Lower lobe of right lung (tissue), 2 donors: ENCODE results near the gene ADRB2. TPM values are rescaled to one million over a fixed set of nuclear protein-coding genes. Genes with fewer than 3 reads are reported as not detected.

Experiments
- ATAC-seq, 2 donors: fragments of 200-7000 bp; cut with Tn5 transposase; one replicate each; pipeline ENCODE4 v1.9.1; 2020 to 2022; ENCODE audit warnings: mild to moderate bottlenecking in 2 of 2, moderate library complexity in 2 of 2
- DNase-seq: peaks from one replicate; pipeline ENCODE4 v3.0.0-alpha.2; 2020
- H3K27ac ChIP-seq: fragments of 200-600 bp; one replicate; pipeline ENCODE4 v1.8.0; 2022
- H3K27me3 ChIP-seq: fragments of 200-600 bp; one replicate; pipeline ENCODE4 v1.8.0; 2022; ENCODE audit warnings: low read depth
- H3K36me3 ChIP-seq: fragments of 200-600 bp; one replicate; pipeline ENCODE4 v1.8.0; 2022; ENCODE audit warnings: mild to moderate bottlenecking
- H3K4me1 ChIP-seq: fragments of 200-600 bp; one replicate; pipeline ENCODE4 v1.8.0; 2022
- H3K4me3 ChIP-seq: fragments of 200-600 bp; one replicate; pipeline ENCODE4 v1.8.0; 2022; ENCODE audit warnings: mild to moderate bottlenecking
- H3K9me3 ChIP-seq: fragments of 200-600 bp; one replicate; pipeline ENCODE4 v1.8.0; 2022
- intact Hi-C: fragments of 100-400 bp; cut with DNase I; formaldehyde crosslinking; loops from one replicate; pipeline ENCODE4 v1.11.0; 2022
- total RNA-seq: library from RNA; stranded (reverse); fragmentation: NEBNext Ultra II Directional; extraction: Animal tissue kit (Norgen Biotek cat#: 25700); gene quantifications from one replicate; pipeline ENCODE4 v1.2.1, GENCODE V29; 2021
- TF ChIP-seq, protein P1 (sequence below): fragments of 200-600 bp; IDR thresholded peaks from one replicate; pipeline ENCODE4 v1.8.0; 2022; ENCODE audit warnings: antibody characterized with exemption, mild to moderate bottlenecking
- donor health status: DM: no; HTN: yes; CAD: no; lungs with severe emphysema.

Gene ADRB2
- total RNA-seq, 1 donor from 2014 or later, result 26.4 TPM

DNA sequence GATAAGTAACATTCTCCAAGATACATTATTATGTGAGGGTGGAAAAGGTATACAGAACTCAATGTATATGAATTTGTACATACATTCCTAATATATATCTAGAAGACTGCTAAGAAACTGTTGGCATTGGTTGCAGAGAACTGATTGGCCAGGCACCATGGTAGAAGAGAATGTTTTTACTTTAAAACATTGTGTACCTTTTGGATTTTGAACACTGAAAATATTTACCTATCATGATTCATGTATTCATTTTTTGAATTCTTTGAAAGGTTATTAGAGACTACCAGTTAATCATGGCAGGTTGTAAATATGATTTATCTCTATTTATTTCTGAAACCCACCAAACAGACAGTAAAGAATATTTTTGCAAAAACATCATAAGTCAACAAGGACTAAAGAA is 41.2 kb upstream of the ADRB2 start:
- ATAC-seq (no peak), DNase-seq (no peak)
- no peak overlapping the region for H3K27ac ChIP-seq
- intact Hi-C loops, result no loop called here
- no peaks in the 10 kb centered on the region for H3K4me1 ChIP-seq
- TF ChIP-seq, protein P1, sequence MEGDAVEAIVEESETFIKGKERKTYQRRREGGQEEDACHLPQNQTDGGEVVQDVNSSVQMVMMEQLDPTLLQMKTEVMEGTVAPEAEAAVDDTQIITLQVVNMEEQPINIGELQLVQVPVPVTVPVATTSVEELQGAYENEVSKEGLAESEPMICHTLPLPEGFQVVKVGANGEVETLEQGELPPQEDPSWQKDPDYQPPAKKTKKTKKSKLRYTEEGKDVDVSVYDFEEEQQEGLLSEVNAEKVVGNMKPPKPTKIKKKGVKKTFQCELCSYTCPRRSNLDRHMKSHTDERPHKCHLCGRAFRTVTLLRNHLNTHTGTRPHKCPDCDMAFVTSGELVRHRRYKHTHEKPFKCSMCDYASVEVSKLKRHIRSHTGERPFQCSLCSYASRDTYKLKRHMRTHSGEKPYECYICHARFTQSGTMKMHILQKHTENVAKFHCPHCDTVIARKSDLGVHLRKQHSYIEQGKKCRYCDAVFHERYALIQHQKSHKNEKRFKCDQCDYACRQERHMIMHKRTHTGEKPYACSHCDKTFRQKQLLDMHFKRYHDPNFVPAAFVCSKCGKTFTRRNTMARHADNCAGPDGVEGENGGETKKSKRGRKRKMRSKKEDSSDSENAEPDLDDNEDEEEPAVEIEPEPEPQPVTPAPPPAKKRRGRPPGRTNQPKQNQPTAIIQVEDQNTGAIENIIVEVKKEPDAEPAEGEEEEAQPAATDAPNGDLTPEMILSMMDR, result no peak
- H3K36me3 ChIP-seq, result no peaks in the 10 kb centered on the region
- no peak overlapping the region for H3K4me3 ChIP-seq
- no peaks in the 10 kb centered on the region for H3K9me3 ChIP-seq
- H3K27me3 ChIP-seq, result no peaks in the 10 kb centered on the region

DNA sequence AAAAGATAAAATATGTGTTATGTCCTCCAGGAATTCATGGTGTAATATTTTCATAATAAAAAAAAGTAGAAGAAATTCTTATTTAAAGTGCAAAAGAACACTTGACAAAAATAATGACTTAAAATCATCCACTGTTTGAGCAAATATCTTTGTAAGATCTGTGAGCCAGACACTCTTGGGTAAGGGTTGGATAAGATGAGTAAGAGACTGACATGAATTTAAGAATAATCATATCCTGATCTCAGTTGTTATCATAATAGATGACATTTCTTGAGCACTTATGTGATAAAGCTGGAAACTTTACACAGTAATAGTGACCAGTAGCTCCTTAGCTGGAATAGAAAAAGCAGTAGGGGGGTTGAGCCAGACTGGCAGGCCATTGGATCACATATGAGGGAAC is 40.0 kb upstream of the ADRB2 start:
- Histone ChIP-seq H3K4me3 (no peak overlapping the region), H3K9me3 (no peaks in the 10 kb centered on the region), H3K27ac (no peak overlapping the region), H3K36me3 (no peaks in the 10 kb centered on the region), H3K4me1 (no peaks in the 10 kb centered on the region), H3K27me3 (no peaks in the 10 kb centered on the region)
- ATAC-seq (no peak), DNase-seq (no peak)
- intact Hi-C loops, result no loop called here
- TF ChIP-seq, protein P1, result no peak

DNA sequence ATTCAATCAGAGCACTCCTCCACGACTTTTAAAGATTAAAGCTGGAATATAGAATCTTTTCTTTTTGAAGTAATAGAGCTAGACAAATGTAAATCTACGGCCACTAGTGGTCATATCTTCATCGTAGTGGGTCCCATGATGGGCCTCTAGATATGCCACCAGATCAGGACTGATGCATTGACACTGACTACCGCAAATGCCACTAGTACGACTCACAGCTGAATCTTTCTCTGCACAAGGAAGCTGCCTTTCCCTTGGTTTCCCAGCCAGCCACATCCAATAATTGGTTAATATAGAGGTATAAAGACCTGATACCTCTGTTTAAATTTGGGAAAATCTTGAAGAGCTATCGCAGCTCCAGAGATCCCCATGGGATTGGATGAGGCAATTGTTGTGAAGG is 37.8 kb upstream of the ADRB2 start:
- H3K36me3 ChIP-seq, result no peaks in the 10 kb centered on the region
- TF ChIP-seq, protein P1, result no peak
- no peak overlapping the region for H3K27ac ChIP-seq
- H3K4me1 ChIP-seq, result no peaks in the 10 kb centered on the region
- no peak for DNase-seq
- intact Hi-C loops, result no loop called here
- no peaks in the 10 kb centered on the region for H3K9me3 ChIP-seq
- no peaks in the 10 kb centered on the region for H3K27me3 ChIP-seq
- H3K4me3 ChIP-seq, result no peak overlapping the region
- ATAC-seq, result no peak

DNA sequence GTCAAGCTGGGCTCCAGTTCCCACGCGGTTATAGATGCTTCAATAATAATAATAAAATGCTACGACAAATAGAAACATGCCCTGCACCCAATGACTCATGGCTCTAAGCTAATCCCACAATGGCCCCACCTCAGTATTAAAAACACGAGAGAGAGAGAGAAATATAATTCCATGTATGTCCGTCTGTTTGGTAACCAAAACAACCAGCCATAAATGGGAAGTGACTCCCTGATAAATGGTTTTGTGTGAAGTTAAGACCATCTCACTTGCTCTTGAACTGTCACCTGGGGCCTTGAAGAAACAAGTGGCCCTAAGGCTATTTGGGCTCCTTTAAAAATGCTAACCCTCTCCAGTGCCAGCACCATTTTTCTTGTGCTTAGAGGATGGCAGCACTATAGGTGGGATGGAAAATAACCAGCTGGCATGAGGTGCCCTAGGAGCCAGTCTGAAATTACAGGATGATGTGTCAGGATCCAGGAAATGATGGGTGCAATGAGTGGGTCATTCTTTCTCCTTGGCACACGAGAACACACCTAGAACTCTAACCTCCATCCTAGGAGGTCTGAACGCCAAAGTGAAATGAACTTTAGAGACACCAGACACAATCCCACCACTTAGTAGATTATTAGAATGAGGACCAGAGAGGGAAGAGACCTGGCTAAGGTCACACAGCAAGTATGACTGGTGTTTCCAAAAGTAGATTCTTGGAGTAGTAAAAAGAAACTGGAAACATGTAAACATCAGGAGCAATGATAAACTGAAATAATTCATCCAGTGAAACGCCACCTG is 35.7 kb upstream of the ADRB2 start:
- Histone ChIP-seq H3K9me3 (no peaks in the 10 kb centered on the region), H3K36me3 (no peaks in the 10 kb centered on the region), H3K27ac (no peak overlapping the region), H3K4me3 (no peak overlapping the region), H3K4me1 (no peaks in the 10 kb centered on the region), H3K27me3 (no peaks in the 10 kb centered on the region)
- DNase-seq (no peak), ATAC-seq (no peak)
- intact Hi-C loops, result no loop called here
- TF ChIP-seq, protein P1, result no peak

DNA sequence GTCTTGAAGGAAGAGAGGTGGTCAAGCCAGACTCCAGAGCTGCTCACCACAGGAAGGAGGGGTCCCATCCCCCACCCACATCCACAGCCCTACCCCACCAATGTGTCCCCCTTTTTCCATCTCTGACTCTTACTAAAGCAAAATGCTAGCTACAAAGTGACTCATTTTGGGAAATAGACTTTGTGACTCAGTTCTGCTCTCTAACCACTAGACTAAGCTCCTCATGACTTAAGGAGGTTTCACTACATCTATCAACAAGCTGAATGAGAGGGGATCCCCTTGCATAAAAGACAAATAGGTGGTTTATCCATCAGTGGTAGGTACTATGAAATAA is 35.1 kb upstream of the ADRB2 start:
- Histone ChIP-seq H3K27ac (no peak overlapping the region), H3K4me3 (no peak overlapping the region), H3K4me1 (no peaks in the 10 kb centered on the region), H3K9me3 (no peaks in the 10 kb centered on the region), H3K36me3 (no peaks in the 10 kb centered on the region), H3K27me3 (no peaks in the 10 kb centered on the region)
- DNase-seq, result no peak
- intact Hi-C loops, result no loop called here
- no peak for ATAC-seq
- TF ChIP-seq, protein P1, result no peak
